GM12875 (cell line): ENCODE measurements around the gene MRPS18A.
"Not testable (repeated sequence)": the region's sequence is repeated elsewhere in the genome, so short reads cannot be mapped to it uniquely, and the experiment has no call there.

Experiments used
- H3K4me3 ChIP-seq: one replicate; pipeline ENCODE4 v1.5.1; 2011; ENCODE audit warnings: low read depth, low read length, control low read depth
- TF ChIP-seq, protein P1 (sequence below): IDR thresholded peaks from 2 replicates; pipeline ENCODE4 v1.5.1; 2011; ENCODE audit warnings: low read depth, mild to moderate bottlenecking, control low read depth, inconsistent platforms, low read length, moderate library complexity, borderline replicate concordance; ENCODE audit not compliant: insufficient read depth

Gene MRPS18A

DNA sequence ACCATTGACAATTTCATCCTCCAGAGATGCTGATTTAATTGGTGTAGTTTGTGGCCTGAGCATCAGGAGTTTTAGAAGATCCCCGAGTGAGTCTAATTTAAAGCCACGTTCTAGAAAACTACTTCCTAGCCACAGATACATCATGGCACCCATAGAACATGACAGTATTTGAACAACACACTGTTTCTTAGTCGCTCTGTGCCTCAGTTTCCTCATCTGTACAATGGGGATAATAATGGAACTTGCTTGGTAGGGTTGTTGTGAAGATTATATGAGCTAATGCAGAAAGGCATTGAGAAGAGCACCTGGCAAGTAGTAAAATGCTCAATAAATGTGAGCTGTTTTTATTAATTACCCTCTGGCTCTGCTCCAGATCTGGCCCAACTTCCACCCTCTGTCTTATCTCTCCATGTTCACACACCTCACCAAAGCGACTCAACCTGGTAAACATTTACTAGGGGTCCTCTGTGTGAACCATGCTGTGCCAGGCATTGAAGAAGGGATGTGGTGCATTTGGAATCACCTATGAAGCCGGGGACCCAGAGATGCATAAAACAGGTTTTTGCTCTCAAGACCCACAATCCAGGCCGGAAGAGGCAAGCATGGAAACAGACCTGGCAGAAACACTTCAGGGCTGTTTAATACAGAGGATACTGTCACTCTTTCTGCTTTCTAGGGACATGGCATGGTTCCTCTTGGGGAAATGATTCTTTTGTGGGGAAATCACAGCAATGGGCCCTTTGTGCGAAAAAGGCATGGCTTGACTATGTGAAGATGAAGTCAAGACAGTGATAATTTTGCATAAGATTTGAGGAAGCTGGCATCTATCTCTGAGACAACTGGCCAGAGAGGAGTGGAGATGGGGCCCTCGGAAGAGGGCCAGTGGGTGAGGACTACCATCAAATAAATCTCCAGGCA is 16.2 kb upstream of the MRPS18A start:
- TF ChIP-seq, protein P1, sequence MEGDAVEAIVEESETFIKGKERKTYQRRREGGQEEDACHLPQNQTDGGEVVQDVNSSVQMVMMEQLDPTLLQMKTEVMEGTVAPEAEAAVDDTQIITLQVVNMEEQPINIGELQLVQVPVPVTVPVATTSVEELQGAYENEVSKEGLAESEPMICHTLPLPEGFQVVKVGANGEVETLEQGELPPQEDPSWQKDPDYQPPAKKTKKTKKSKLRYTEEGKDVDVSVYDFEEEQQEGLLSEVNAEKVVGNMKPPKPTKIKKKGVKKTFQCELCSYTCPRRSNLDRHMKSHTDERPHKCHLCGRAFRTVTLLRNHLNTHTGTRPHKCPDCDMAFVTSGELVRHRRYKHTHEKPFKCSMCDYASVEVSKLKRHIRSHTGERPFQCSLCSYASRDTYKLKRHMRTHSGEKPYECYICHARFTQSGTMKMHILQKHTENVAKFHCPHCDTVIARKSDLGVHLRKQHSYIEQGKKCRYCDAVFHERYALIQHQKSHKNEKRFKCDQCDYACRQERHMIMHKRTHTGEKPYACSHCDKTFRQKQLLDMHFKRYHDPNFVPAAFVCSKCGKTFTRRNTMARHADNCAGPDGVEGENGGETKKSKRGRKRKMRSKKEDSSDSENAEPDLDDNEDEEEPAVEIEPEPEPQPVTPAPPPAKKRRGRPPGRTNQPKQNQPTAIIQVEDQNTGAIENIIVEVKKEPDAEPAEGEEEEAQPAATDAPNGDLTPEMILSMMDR, result no peak
- H3K4me3 ChIP-seq, result no peak overlapping the region

DNA sequence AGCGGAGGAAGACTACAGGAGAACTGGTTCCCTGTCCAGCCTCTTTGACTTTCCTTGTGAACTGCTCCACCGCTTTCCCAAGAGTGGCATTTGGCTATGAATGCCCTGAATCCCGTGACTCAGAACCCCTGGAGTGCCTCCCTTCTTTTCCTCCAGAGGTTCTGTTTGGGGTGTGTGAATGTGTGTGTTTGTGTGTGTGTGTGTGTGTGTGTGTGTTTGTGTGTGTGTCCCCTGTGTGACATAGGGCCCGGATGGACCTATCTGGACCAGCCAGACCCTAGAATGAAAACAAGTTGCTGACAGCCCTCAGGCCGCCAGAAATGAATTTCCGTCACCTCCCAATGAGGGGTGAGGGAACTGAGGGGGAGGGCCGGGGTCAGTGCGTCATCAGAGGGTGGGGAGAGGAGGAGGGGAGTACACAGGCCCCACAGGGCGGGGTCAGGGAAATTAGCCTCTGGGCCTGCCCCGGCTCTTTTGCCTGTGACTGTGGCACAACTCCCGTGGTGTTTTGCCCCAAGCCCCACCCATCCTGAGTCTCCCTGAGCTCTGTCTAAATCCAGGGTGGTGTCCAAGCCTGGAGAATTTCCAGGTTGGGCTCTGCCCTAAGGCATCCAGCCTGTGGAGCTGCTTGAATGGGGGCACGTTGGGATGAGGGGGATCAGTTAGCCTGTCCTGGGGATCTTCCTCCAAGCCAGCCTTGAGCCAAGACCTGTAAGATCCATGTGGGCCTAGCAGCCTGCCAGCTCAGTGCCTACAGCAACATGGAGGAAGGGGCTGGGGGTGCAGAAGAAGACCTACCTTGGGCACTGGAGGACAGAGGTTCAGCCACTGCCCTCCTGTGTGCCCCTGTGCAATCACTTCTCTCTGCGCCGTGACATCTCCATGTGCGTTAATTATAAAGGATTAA is 15.2 kb upstream of the MRPS18A start:
- TF ChIP-seq, protein P1, result no peak
- no peak overlapping the region for H3K4me3 ChIP-seq

DNA sequence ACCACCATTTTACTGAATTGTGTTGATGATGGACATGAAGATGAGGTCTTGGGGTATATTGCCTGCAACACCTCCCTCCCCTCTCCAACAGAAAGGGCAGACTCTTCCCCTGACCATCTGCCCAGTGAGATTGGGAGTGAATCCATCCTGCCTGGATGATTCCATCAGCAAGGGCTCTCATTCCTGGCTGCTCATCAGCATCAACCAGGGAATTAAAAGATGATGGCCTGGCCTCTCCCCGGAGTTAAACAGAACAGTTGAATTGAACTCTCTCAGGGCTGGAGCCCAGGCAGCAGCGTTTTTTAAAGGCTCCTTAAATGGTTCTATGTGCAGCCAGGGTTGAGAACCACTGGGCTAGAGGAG is 14.6 kb upstream of the MRPS18A start:
- TF ChIP-seq, protein P1, result no peak
- H3K4me3 ChIP-seq, result no peak overlapping the region

DNA sequence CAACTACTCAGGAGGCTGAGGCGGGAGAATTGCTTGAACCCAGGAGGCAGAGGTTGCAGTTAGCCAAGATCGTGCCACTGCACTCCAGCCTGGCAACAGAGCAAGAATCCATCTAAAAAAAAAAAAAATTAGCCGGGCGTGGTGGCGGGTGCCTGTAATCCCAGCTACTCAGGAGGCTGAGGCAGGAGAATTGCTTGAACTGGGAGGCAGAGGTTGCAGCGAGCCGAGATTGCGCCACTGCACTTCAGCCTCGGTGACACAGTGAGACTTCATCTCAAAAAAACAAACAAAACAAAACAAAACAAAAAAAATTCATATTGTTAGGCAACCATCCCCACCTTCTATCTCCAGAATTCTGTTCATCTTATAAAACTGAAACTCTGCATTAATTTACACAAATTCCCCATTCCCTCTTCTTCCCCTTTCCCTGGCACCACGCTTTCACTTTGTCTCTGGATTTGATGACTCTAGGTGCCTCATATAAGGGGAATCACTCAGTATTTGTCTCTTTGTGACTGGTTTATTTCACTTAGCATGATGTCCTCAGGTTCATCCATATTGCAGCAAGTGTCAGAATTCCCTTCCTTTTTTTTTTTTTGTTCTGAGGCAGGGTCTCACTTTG is 13.5 kb upstream of the MRPS18A start:
- H3K4me3 ChIP-seq, result not testable (repeated sequence)

DNA sequence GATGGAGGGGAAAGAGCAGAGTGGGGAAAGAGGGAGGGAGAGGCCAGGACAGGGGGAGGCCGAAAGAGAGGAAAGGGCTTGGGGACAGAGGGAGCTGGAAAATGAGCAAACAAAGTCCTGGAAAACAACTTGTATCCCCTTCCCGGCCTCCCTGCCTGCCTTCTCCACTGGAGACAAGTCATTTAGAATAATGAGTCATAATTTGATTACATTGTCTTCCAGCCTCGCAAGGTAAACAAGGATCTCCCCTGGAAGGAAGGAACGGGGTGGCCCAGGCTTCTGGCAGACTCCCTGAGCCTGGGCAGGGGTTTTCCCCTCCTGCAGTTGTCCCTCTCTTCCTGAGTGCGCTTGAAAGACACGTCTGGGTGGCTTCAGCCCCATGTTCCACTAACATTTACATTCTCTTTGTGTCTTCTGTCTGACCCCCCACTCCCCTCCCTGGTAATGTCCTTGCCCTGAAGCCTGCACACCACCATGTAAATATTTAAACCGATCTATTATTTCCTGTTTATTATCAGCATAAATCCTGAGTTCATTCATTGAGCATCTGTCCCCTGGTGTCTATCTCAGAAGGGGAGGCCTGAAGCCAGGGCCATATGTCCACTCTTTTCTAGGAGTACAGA is 12.1 kb upstream of the MRPS18A start:
- TF ChIP-seq, protein P1, result no peak
- H3K4me3 ChIP-seq, result no peak overlapping the region

DNA sequence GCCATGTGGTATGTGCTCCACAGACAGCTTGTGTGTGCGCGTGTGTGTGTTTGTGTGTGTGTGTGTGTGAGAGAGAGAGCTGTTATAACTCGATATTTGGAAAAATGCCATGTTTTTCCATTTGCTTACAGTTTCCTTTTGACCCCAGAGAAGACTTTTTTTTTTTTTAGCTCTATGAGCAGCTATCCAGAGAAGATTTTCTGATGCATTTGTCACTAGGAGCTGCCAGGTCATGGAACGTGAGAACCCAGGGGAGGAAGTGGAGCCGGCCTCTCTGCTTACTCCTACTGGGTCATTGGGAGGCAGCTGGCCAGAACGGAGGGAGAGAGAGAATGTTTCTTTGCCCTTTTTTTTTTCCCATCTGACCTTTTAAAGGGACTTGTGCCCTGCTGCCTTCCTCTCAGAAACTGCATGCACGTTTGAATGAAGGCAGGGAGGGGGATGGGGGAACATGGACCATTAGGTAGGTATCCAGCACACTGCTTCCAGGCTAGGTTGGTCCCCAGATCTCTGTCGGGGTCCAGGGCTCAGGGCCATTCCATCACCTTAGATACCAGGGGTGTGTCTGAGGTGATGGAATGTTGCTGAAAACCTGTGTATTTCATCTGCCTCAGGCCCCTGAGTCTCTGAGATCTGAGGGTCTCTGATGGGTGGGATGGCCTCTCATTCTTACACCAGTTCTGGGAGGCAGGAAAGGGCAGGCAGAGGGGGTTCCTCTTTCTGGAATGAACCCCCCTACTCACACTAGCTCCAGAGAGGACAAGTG is 11.2 kb upstream of the MRPS18A start:
- TF ChIP-seq, protein P1, result no peak
- no peak overlapping the region for H3K4me3 ChIP-seq

DNA sequence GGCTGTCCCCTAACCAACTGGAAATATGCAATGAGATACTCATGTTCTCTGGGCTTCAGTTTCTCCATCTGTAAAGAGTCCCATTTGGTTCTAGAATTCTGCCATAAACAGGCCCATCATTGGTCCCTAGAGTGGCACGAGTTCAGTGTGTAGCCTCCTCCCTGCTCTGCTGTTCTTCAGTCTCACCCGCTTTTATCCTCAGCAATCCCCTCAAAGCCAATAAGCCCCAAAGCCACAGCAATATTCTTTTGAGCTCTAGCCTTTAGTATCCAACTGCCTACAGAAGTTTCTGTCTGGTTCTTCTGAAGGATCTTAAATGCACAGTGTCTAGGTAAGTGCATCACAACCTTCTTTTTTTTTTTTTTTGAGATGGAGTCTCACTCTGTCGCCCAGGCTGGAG is 9.8 kb upstream of the MRPS18A start:
- no peak overlapping the region for H3K4me3 ChIP-seq
- TF ChIP-seq, protein P1, result no peak
